Heart left ventricle (tissue), 16 donors: Measurements from ENCODE around the gene PAWR. TPM values are rescaled to one million over a fixed set of nuclear protein-coding genes. Genes with fewer than 3 reads are reported as not detected.

ENCODE experiments used
- ATAC-seq, 4 donors: fragments of 200-7000 bp; cut with Tn5 transposase; one replicate each; pipeline ENCODE4 v1.9.1; 2020 to 2022; ENCODE audit warnings: moderate library complexity in 4 of 4, mild to moderate bottlenecking in 3 of 4, moderate number of reproducible peaks in 1 of 4
- DNase-seq, 5 donors: peaks; one replicate each; pipeline ENCODE4 v3.0.0-alpha.2; 2020
- H3K27ac ChIP-seq, 12 donors: fragments of 200-600 bp; sonication (generic) in 4 of 12; one replicate each; pipeline versions ENCODE4 v1.5.0 to v1.8.0; 2016 to 2022; ENCODE audit warnings: mild to moderate bottlenecking in 2 of 12
- H3K27me3 ChIP-seq, 9 donors: fragments of 200-600 bp; sonication (generic) in 2 of 9; one replicate each; pipeline versions ENCODE4 v1.5.1 to v1.8.0; 2016 to 2022; ENCODE audit warnings: mild to moderate bottlenecking in 3 of 9
- H3K36me3 ChIP-seq, 9 donors: fragments of 200-600 bp; sonication (generic) in 2 of 9; one replicate each; pipeline versions ENCODE4 v1.5.0 to v1.8.0; 2018 to 2022; ENCODE audit warnings: mild to moderate bottlenecking in 2 of 9
- H3K4me1 ChIP-seq, 12 donors: fragments of 200-600 bp; sonication (generic) in 4 of 12; one replicate each; pipeline versions ENCODE4 v1.5.0 to v1.8.0; 2016 to 2022; ENCODE audit warnings: mild to moderate bottlenecking in 3 of 12
- H3K4me3 ChIP-seq, 12 donors: fragments of 200-600 bp; sonication (generic) in 4 of 12; one replicate each; pipeline versions ENCODE4 v1.5.0 to v1.8.0; 2017 to 2022; ENCODE audit warnings: mild to moderate bottlenecking in 9 of 12, moderate library complexity in 4 of 12
- H3K9me3 ChIP-seq, 12 donors: fragments of 200-600 bp; sonication (generic) in 4 of 12; one replicate each; pipeline versions ENCODE4 v1.5.0 to v1.8.0; 2016 to 2022; ENCODE audit warnings: mild to moderate bottlenecking in 1 of 12
- POLR2A ChIP-seq, 2 donors: fragments of 450-650 bp; IDR thresholded peaks; one replicate each; pipeline ENCODE4 v1.6.1; 2017; ENCODE audit warnings: antibody characterized with exemption in 2 of 2, mild to moderate bottlenecking in 2 of 2, moderate library complexity in 2 of 2
- whole genome bisulfite sequencing, 4 donors: extraction: QIAGEN DNeasy Blood & Tissue Kit in 2 of 4; methylation state at CpG; one replicate each; pipeline versions ENCODE4 v1.1.5 to v1.1.7; 2013 to 2018; 5-methylcytosine and 5-hydroxymethylcytosine counted together
- intact Hi-C, 10 donors: fragments of 100-400 bp; cut with DNase I; formaldehyde crosslinking; loops; one replicate each; pipeline versions ENCODE4 v1.11.1 to v1.14.2; 2022
- polyA plus RNA-seq, 2 donors: library from polyadenylated mRNA; stranded (reverse); fragments of 200-250 nt; gene quantifications; one replicate each; pipeline ENCODE4 v1.2.3, GENCODE V29; 2013
- total RNA-seq, 9 donors: library from RNA; depleted of rRNA in 2 of 9; stranded (reverse); fragments of >200 nt in 2 of 9; fragmentation: NEBNext Ultra II Directional in 3 of 9; extraction: Animal tissue kit (Norgen Biotek cat#: 25700) in 3 of 9; gene quantifications; one replicate each; pipeline versions ENCODE4 v1.1.0 to v1.2.4, GENCODE V29; 2016 to 2023
- TF ChIP-seq, protein P1 (sequence below), 12 donors: fragments of 200-600 bp; sonication (generic) in 4 of 12; IDR thresholded peaks; one replicate each; pipeline versions ENCODE4 v1.5.0 to v1.8.0; 2018 to 2022; ENCODE audit warnings: antibody characterized with exemption in 12 of 12, mild to moderate bottlenecking in 5 of 12
- donor health status: ischemic (EF 13 %, LVEDD 7.1; RV severe dilation, severe dysfunction).
- donor health status: healthy with polysubstance abuse.
- donor health status: DM: no; HTN: yes; CAD: no.
- donor health status: DM: no; HTN: no; CAD: no.
- donor health status: ischemic (EF 25% LVEDD 6.9; RV normal size, moderate dysfunction).
- donor health status: ischemic (EF 25% LVEDD 5.7; RV mildly dilated, moderate dysfunction).
- donor health status: healthy.
- donor health status: DM: yes; HTN: yes; CAD: no.
- donor health status: ischemic (EF 35%, LVEDD 5.7; RV mildly dilated, moderate dysfunction).
- donor health status: nonischemic (EF 11% LVEDD 7.7; RV severe dilation, severe dysfunction).
- donor health status: DM: yes; HTN: yes; CAD: no.
- donor health status: PGD.
- donor health status: ischemic (EF 29% LVEDD 5.4; RV normal size, mild dysfunction).
- donor health status: nonischemic (EF 23%, LVEDD 6.1; RV moderate dilation, normal function).

Gene PAWR
- total and polyA plus RNA-seq, 11 donors = 4.8 to 29.0 (median 11.0) TPM

DNA sequence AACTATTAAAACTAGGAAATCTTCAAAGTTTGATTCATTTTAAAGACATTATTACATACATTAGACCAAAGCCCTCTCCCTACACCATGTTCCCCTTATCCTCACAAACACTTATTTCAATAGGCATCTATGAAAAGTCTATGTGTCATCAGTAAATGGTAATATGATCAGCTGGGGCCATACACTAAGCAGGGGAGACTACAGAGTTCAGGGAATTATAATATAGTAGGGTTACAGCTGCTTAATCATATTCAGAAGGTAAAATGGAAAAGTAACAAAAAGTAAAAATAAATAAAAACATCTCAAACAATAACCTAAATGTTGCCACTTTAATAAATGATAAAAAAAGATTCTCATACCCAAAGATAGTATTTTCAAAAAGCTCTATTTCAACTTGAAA, 29.1 kb downstream of the PAWR start:
- Histone ChIP-seq H3K4me1 (peaks cover 0 to 14% (median 2%) of the 10 kb centered on the region in 12 donors), H3K36me3 (no peaks in the 10 kb centered on the region), H3K9me3 (no peaks in the 10 kb centered on the region), H3K4me3 (no peak overlapping the region), H3K27ac (no peak overlapping the region), H3K27me3 (no peaks in the 10 kb centered on the region)
- intact Hi-C loops = no loop called here
- TF ChIP-seq POLR2A (IDR thresholded peaks at IDR 0.05) = no peak
- TF ChIP-seq, protein P1, sequence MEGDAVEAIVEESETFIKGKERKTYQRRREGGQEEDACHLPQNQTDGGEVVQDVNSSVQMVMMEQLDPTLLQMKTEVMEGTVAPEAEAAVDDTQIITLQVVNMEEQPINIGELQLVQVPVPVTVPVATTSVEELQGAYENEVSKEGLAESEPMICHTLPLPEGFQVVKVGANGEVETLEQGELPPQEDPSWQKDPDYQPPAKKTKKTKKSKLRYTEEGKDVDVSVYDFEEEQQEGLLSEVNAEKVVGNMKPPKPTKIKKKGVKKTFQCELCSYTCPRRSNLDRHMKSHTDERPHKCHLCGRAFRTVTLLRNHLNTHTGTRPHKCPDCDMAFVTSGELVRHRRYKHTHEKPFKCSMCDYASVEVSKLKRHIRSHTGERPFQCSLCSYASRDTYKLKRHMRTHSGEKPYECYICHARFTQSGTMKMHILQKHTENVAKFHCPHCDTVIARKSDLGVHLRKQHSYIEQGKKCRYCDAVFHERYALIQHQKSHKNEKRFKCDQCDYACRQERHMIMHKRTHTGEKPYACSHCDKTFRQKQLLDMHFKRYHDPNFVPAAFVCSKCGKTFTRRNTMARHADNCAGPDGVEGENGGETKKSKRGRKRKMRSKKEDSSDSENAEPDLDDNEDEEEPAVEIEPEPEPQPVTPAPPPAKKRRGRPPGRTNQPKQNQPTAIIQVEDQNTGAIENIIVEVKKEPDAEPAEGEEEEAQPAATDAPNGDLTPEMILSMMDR (IDR thresholded peaks at IDR 0.05) = no peak
- no peak for ATAC-seq
- no peak for DNase-seq

- intact Hi-C loops = no loop called here
- H3K36me3 ChIP-seq = no peaks in the 10 kb centered on the region
- H3K4me3 ChIP-seq = no peak overlapping the region
- no peaks in the 10 kb centered on the region for H3K27me3 ChIP-seq
- no peak overlapping the region for H3K27ac ChIP-seq
- no peak for ATAC-seq
- no peak for TF ChIP-seq POLR2A (IDR thresholded peaks at IDR 0.05)
- TF ChIP-seq, protein P1 (IDR thresholded peaks at IDR 0.05) = no peak
- DNase-seq = no peak
- WGBS, 4 donors = 9 to 24% (median 18%) methylated on average over 1 of the region's 1 CpG
- H3K4me1 ChIP-seq = peaks cover 0 to 10% (median 2%) of the 10 kb centered on the region in 12 donors
- no peaks in the 10 kb centered on the region for H3K9me3 ChIP-seq
These were observed 30.8 kb downstream of the PAWR start for GRCh38 chr12:79659961-79660431.

DNA sequence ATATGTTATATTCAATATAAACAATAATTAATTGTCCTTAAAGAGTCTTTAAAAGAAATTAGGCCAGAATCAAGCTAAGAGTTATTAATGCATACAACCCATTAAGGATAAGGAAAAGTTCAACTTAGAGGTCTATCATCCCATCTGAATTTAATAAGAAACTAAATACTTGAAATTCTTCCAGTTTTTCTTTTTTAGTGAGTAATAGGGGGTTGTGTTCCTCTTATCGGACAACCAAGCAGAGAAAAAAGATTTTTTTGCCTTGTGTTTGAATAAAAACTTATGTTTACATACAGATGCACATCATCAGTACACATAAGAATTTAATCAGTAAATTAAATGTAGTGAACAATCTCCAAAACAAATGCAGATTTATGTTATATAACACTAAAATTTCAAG, 32.5 kb downstream of the PAWR start:
- no peak overlapping the region for H3K4me3 ChIP-seq
- TF ChIP-seq, protein P1 (IDR thresholded peaks at IDR 0.05) = no peak
- no peak for TF ChIP-seq POLR2A (IDR thresholded peaks at IDR 0.05)
- H3K27ac ChIP-seq = no peak overlapping the region
- no peaks in the 10 kb centered on the region for H3K27me3 ChIP-seq
- peaks cover 0 to 10% (median 2%) of the 10 kb centered on the region in 12 donors for H3K4me1 ChIP-seq
- no peaks in the 10 kb centered on the region for H3K9me3 ChIP-seq
- WGBS, 4 donors = 65 to 87% (median 71%) methylated on average over 1 of the region's 1 CpG
- intact Hi-C loops = no loop called here
- ATAC-seq (no peak), DNase-seq (no peak)
- H3K36me3 ChIP-seq = no peaks in the 10 kb centered on the region

DNA sequence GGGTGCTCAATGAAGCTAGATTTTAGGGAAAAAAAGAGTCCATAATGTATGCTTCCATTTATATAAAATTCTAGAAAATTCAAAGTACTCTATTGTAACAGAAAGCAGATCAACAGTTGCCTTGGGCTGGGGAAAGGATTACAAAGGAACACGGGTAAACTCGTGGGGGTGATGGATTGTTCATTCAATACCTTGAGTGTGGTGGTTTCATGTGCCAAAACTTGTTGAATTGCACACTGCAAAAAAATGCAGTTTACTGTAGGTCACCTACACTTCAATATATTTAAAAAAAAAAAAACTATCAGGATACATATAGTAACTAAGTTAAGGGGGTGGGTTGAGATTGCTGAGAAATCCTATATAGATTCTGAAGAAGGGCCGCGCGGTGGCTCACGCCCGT, 33.6 kb downstream of the PAWR start:
- peaks cover 0 to 10% (median 2%) of the 10 kb centered on the region in 12 donors for H3K4me1 ChIP-seq
- no peak for ATAC-seq
- DNase-seq = no peak
- H3K27ac ChIP-seq = no peak overlapping the region
- H3K36me3 ChIP-seq = no peaks in the 10 kb centered on the region
- intact Hi-C loops = no loop called here
- TF ChIP-seq, protein P1 (IDR thresholded peaks at IDR 0.05) = no peak
- no peak for TF ChIP-seq POLR2A (IDR thresholded peaks at IDR 0.05)
- H3K27me3 ChIP-seq = no peaks in the 10 kb centered on the region
- H3K9me3 ChIP-seq = no peaks in the 10 kb centered on the region
- WGBS, 4 donors = 95 to 97% (median 96%) methylated on average over 7 of the region's 7 CpGs
- no peak overlapping the region for H3K4me3 ChIP-seq
